Testis (tissue), 2 donors: ENCODE results near the gene SHANK1.
"Not testable (repeated sequence)": the region's sequence is repeated elsewhere in the genome, so short reads cannot be mapped to it uniquely, and the experiment has no call there.

ENCODE experiments used
- CTCF ChIP-seq, 3 experiments: fragments of 450-650 bp in 2 of 3; fragments of 200-600 bp in 1 of 3; sonication (generic) in 1 of 3; IDR thresholded peaks; one replicate each; pipeline ENCODE4 v1.5.1; 2016 to 2019; ENCODE audit warnings: antibody characterized with exemption in 3 of 3, mild to moderate bottlenecking in 2 of 3, moderate library complexity in 1 of 3
- POLR2A ChIP-seq: fragments of 450-650 bp; IDR thresholded peaks from one replicate; pipeline ENCODE4 v1.6.1; 2017; ENCODE audit warnings: antibody characterized with exemption, mild to moderate bottlenecking, moderate library complexity

- TF ChIP-seq CTCF (IDR thresholded peaks at IDR 0.05); POLR2A: not testable (repeated sequence)
These were observed 39.5 kb upstream of the SHANK1 start for GRCh38 chr19:50759076-50759475.
